Gastrocnemius medialis (tissue), 4 donors: ENCODE results near the gene PTPRM.

ENCODE experiments used
- CTCF ChIP-seq, 5 experiments: fragments of 450-650 bp in 3 of 5; fragments of 200-600 bp in 2 of 5; sonication (generic) in 2 of 5; IDR thresholded peaks in 4 of 5; conservative IDR thresholded peaks in 1 of 5; 1 replicate in 4 of 5; 2 replicates in 1 of 5; pipeline ENCODE4 v1.5.1; 2016 to 2019; ENCODE audit warnings: antibody characterized with exemption in 5 of 5, mild to moderate bottlenecking in 3 of 5, moderate library complexity in 3 of 5
- POLR2A ChIP-seq, 2 donors: fragments of 450-650 bp; IDR thresholded peaks; one replicate each; pipeline ENCODE4 v1.6.1; 2017; ENCODE audit warnings: antibody characterized with exemption in 2 of 2, mild to moderate bottlenecking in 2 of 2, moderate library complexity in 2 of 2

- no peak for TF ChIP-seq CTCF (IDR thresholded peaks at IDR 0.05 in 4 of 5, conservative IDR thresholded peaks at IDR 0.05 in 1 of 5)
- TF ChIP-seq POLR2A (IDR thresholded peaks at IDR 0.05) = no peak
Measured at GRCh38 chr18:7598167-7599047, 31.3 kb downstream of the PTPRM start.
